NCI-H2107 (cell line): ENCODE measurements around the gene SFXN5.

Experiments
- DNase-seq: peaks from one replicate; lab custom pipeline; 2025; lab: John Stamatoyannopoulos, UW

The SFXN5 gene

GRCh38 chr2:73018188-73018825, 53.2 kb downstream of the SFXN5 start:
- no peak for DNase-seq

GRCh38 chr2:73013936-73014335, 57.6 kb downstream of the SFXN5 start:
- no peak for DNase-seq

GRCh38 chr2:73009177-73009839, 62.2 kb downstream of the SFXN5 start:
- no peak for DNase-seq

GRCh38 chr2:73008766-73009135, 62.8 kb downstream of the SFXN5 start:
- DNase-seq = no peak

GRCh38 chr2:73007991-73008765, 63.3 kb downstream of the SFXN5 start:
- DNase-seq = no peak

GRCh38 chr2:73006969-73007710, 64.4 kb downstream of the SFXN5 start:
- DNase-seq = no peak

GRCh38 chr2:73004889-73005596, 66.5 kb downstream of the SFXN5 start:
- DNase-seq = no peak

- DNase-seq = no peak
These were observed 67.0 kb downstream of the SFXN5 start for GRCh38 chr2:73004466-73004865.

GRCh38 chr2:73003027-73003426, 68.5 kb downstream of the SFXN5 start:
- no peak for DNase-seq

- no peak for DNase-seq
These were observed 70.5 kb downstream of the SFXN5 start for GRCh38 chr2:73000808-73001570.

GRCh38 chr2:72999729-73000725, 71.5 kb downstream of the SFXN5 start:
- no peak for DNase-seq

GRCh38 chr2:72998724-72999123, 72.8 kb downstream of the SFXN5 start:
- DNase-seq = no peak

- no peak for DNase-seq
These were observed 73.3 kb downstream of the SFXN5 start for GRCh38 chr2:72998234-72998651.

GRCh38 chr2:72996117-72996502, 75.4 kb downstream of the SFXN5 start:
- DNase-seq = no peak

GRCh38 chr2:72995430-72996116, 75.9 kb downstream of the SFXN5 start:
- no peak for DNase-seq

- DNase-seq = no peak
These were observed 76.5 kb downstream of the SFXN5 start for GRCh38 chr2:72994991-72995380.

- DNase-seq = no peak
These were observed 77.1 kb downstream of the SFXN5 start for GRCh38 chr2:72994282-72994990.

GRCh38 chr2:72993933-72994280, 77.6 kb downstream of the SFXN5 start:
- DNase-seq = no peak
